ENCODE results near the gene CD81. TPM values are rescaled to one million over a fixed set of nuclear protein-coding genes. Genes with fewer than 3 reads are reported as not detected.

CD81 gene
- total RNA-seq, 1 experiment from 2014 or later = 296 TPM

GRCh38 chr11:2434506-2435255, 57.6 kb downstream of the CD81 start:
- no peak overlapping the region for H3K4me3 ChIP-seq (replicated peaks in 1 of 2; ENCODE audit: low read depth in 1 of 2, low read length in 2 of 2)
- H3K4me2 ChIP-seq (ENCODE audit: low read length) = no peak overlapping the region
- RAD21 ChIA-PET (ENCODE audit: low non-redundant PET in 1 of 2, low total read pairs in 2 of 2, uncharacterized antibody in 2 of 2, unreplicated experiment in 2 of 2) = no interaction called here
- H3K9ac ChIP-seq (ENCODE audit: low read length) = no peak overlapping the region
- H3K27me3 ChIP-seq (ENCODE audit: insufficient read depth, low read length) = 0 out of 2 replicates have a peak, but pooled peaks cover 9% of the 10 kb centered on the region
- no TSS peak for BruUV-seq (replicated peaks)
- TF ChIP-seq JUND (IDR thresholded peaks at IDR 0.05) (no peak), CEBPB (IDR thresholded peaks at IDR 0.05; ENCODE audit: low read depth) (no peak), FOSL1 (IDR thresholded peaks at IDR 0.05; ENCODE audit: low read depth) (no peak), ZNF274 (IDR thresholded peaks at IDR 0.05; ENCODE audit: low read depth, low read length) (no peak), POLR2A (IDR thresholded peaks at IDR 0.05; ENCODE audit: borderline replicate concordance, extremely low read depth, insufficient read depth, insufficient read length) (no peak), SP1 (IDR thresholded peaks at IDR 0.05; ENCODE audit: low read depth) (no peak), REST (IDR thresholded peaks at IDR 0.05; ENCODE audit: low read depth) (no peak), EZH2phosphoT487 (IDR thresholded peaks at IDR 0.05; ENCODE audit: borderline replicate concordance) (no peak), EZH2 (IDR thresholded peaks at IDR 0.05) (no peak), CTCF (IDR thresholded peaks at IDR 0.05 in 2 of 3, conservative IDR thresholded peaks at IDR 0.05 in 1 of 3; ENCODE audit: borderline replicate concordance in 1 of 3, insufficient read depth in 1 of 3, low read depth in 2 of 3, low read length in 2 of 3) (no peak)
- H4K20me1 ChIP-seq (ENCODE audit: insufficient read depth) = no peaks in the 10 kb centered on the region
- H3K27ac ChIP-seq (ENCODE audit: low read depth, low read length) = no peak overlapping the region
- DNase-seq (ENCODE audit: low read depth, low spot score) (no peak), ATAC-seq (no peak)
- H3K9me3 ChIP-seq (ENCODE audit: control insufficient read depth in 1 of 2, insufficient read depth in 1 of 2, low read depth in 1 of 2, low read length in 2 of 2) = no peaks in the 10 kb centered on the region
- H2AFZ ChIP-seq (ENCODE audit: low read depth, low read length, poor library complexity, severe bottlenecking) = no peak overlapping the region
- no peaks in the 10 kb centered on the region for H3K79me2 ChIP-seq (ENCODE audit: insufficient read depth, low read length)
- intact Hi-C loops (cut with micrococcal nuclease) = no loop called here
- POLR2A ChIA-PET = no interaction called here
- no peaks in the 10 kb centered on the region for H3K9me2 ChIP-seq (ENCODE audit: insufficient read depth)
- CTCF ChIA-PET = no interaction called here
- H3K36me3 ChIP-seq (ENCODE audit: control insufficient read depth in 1 of 2, insufficient read depth in 2 of 2, low read length in 2 of 2) = no peaks in the 10 kb centered on the region
- no peaks in the 10 kb centered on the region for H3K4me1 ChIP-seq (ENCODE audit: control insufficient read depth in 1 of 2, insufficient read depth in 2 of 2, low read length in 2 of 2)

Measured in HCT116 (cell line).